ENCODE results near the gene SRPX2.

DNA sequence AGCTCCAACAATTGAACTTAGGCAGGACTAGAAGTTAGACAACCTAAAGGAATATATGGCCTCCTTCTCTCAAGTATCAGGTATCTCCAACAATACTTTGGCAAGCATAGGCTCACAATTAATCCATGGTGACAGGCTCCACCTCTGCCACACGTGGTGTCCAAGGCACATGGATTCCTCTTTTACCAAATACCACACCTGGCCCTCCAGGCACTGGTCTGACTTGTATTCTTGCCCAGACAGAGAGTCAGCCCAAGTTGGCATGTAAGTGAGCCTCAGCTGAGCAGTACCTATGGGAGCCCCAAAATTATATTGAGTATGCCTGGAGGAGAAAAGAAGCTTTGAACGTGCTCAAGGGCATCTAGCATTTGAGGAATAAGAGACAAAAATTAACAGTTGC lies 19.6 kb downstream of the SRPX2 start:
- TF ChIP-seq, protein P1, sequence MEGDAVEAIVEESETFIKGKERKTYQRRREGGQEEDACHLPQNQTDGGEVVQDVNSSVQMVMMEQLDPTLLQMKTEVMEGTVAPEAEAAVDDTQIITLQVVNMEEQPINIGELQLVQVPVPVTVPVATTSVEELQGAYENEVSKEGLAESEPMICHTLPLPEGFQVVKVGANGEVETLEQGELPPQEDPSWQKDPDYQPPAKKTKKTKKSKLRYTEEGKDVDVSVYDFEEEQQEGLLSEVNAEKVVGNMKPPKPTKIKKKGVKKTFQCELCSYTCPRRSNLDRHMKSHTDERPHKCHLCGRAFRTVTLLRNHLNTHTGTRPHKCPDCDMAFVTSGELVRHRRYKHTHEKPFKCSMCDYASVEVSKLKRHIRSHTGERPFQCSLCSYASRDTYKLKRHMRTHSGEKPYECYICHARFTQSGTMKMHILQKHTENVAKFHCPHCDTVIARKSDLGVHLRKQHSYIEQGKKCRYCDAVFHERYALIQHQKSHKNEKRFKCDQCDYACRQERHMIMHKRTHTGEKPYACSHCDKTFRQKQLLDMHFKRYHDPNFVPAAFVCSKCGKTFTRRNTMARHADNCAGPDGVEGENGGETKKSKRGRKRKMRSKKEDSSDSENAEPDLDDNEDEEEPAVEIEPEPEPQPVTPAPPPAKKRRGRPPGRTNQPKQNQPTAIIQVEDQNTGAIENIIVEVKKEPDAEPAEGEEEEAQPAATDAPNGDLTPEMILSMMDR (IDR thresholded peaks at IDR 0.05) = no peak
- TF ChIP-seq POLR2A (IDR thresholded peaks at IDR 0.05) (no peak), EP300 (IDR thresholded peaks at IDR 0.05) (no peak)
